Measurements from ENCODE around the gene RPL14. TPM values are rescaled to one million over a fixed set of nuclear protein-coding genes. Genes with fewer than 3 reads are reported as not detected.
"Not testable (repeated sequence)": the region's sequence is repeated elsewhere in the genome, so short reads cannot be mapped to it uniquely, and the experiment has no call there.

The RPL14 gene
- polyA plus RNA-seq, 3 donors: 1,850 to 1,900 (median 1,876) TPM

- no peak for DNase-seq (ENCODE audit: low read depth in 3 of 3, low spot score in 2 of 3)
Observed at GRCh38 chr3:40461161-40461560, 4.0 kb downstream of the RPL14 start.

GRCh38 chr3:40462838-40463237 lies 5.7 kb downstream of the RPL14 start:
- not testable (repeated sequence) for DNase-seq (ENCODE audit: low read depth in 3 of 3, low spot score in 2 of 3)

GRCh38 chr3:40463579-40463978 lies 6.4 kb downstream of the RPL14 start:
- DNase-seq (ENCODE audit: low read depth in 3 of 3, low spot score in 2 of 3): no peak

- no peak for DNase-seq (ENCODE audit: low read depth in 3 of 3, low spot score in 2 of 3)
Observed at GRCh38 chr3:40464339-40465110, 7.4 kb downstream of the RPL14 start.

- no peak for DNase-seq (ENCODE audit: low read depth in 3 of 3, low spot score in 2 of 3)
Observed at GRCh38 chr3:40465111-40465407, 7.9 kb downstream of the RPL14 start.

- no peak for DNase-seq (ENCODE audit: low read depth in 3 of 3, low spot score in 2 of 3)
Observed at GRCh38 chr3:40465456-40465855, 8.3 kb downstream of the RPL14 start.

- no peak for DNase-seq (ENCODE audit: low read depth in 3 of 3, low spot score in 2 of 3)
Observed at GRCh38 chr3:40468018-40468417, 10.9 kb downstream of the RPL14 start.

GRCh38 chr3:40470701-40471100 lies 13.6 kb downstream of the RPL14 start:
- no peak for DNase-seq (ENCODE audit: low read depth in 3 of 3, low spot score in 2 of 3)

- DNase-seq (ENCODE audit: low read depth in 3 of 3, low spot score in 2 of 3): peak in 2 of 3 donors; percentile 48 to 64
Observed at GRCh38 chr3:40476478-40477470, 19.6 kb downstream of the RPL14 start, which contains the start of gene ZNF619. Gene ZNF619, plus strand, starts transcription at chr3:40477122. Its CDS starts 858 bp downstream, at chr3:40477980.

- no peak for DNase-seq (ENCODE audit: low read depth in 3 of 3, low spot score in 2 of 3)
Observed at GRCh38 chr3:40477666-40478065, 20.5 kb downstream of the RPL14 start.

- no peak for DNase-seq (ENCODE audit: low read depth in 3 of 3, low spot score in 2 of 3)
Observed at GRCh38 chr3:40487172-40487571, 30.0 kb downstream of the RPL14 start.

- DNase-seq (ENCODE audit: low read depth in 3 of 3, low spot score in 2 of 3): no peak
Observed at GRCh38 chr3:40490916-40491315, 33.8 kb downstream of the RPL14 start.

GRCh38 chr3:40494698-40495097 lies 37.6 kb downstream of the RPL14 start:
- no peak for DNase-seq (ENCODE audit: low read depth in 3 of 3, low spot score in 2 of 3)

GRCh38 chr3:40497288-40497687 lies 40.1 kb downstream of the RPL14 start:
- no peak for DNase-seq (ENCODE audit: low read depth in 3 of 3, low spot score in 2 of 3)

- no peak for DNase-seq (ENCODE audit: low read depth in 3 of 3, low spot score in 2 of 3)
Observed at GRCh38 chr3:40499952-40500351, 42.8 kb downstream of the RPL14 start.

GRCh38 chr3:40502034-40502433 lies 44.9 kb downstream of the RPL14 start:
- DNase-seq (ENCODE audit: low read depth in 3 of 3, low spot score in 2 of 3): no peak

- no peak for DNase-seq (ENCODE audit: low read depth in 3 of 3, low spot score in 2 of 3)
Observed at GRCh38 chr3:40504636-40505430, 47.7 kb downstream of the RPL14 start.

GRCh38 chr3:40505599-40506462 lies 48.7 kb downstream of the RPL14 start, which contains the start of gene ZNF620:
Gene ZNF620, plus strand, starts transcription at chr3:40506039. Its CDS starts 314 bp downstream, at chr3:40506353.
- DNase-seq (ENCODE audit: low read depth in 3 of 3, low spot score in 2 of 3): peak; percentile 73 to 81 (median 76)

- DNase-seq (ENCODE audit: low read depth in 3 of 3, low spot score in 2 of 3): no peak
Observed at GRCh38 chr3:40511031-40511718, 54.0 kb downstream of the RPL14 start.
